ENCODE results near the gene NHLRC2.

NHLRC2 gene

GRCh38 chr10:113911839-113912238 lies 57.4 kb downstream of the NHLRC2 start:
- no peak for DNase-seq (ENCODE audit: low spot score)

DNA sequence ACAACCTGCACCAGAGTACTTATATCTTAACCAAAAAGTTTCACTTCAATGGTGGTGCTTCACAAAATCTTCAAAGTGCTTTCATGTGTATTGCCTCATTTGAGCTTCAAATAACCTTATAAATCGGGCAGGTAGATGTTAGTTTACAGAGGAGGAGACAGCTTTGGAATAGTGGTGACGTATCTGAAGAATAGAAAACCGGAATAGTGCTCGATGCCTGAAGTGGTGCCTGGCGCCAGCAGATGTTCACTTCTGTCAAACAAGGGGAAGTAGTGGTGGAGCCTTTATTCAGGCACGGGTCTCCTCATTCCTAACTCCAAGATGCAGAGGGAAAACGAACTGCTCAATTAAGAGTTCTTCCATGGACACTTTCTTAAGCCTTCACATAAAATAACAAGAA lies 58.1 kb downstream of the NHLRC2 start:
- no peak for DNase-seq (ENCODE audit: low spot score)

- no peak for DNase-seq (ENCODE audit: low spot score)
Observed at GRCh38 chr10:113914956-113915355, 60.5 kb downstream of the NHLRC2 start.

DNA sequence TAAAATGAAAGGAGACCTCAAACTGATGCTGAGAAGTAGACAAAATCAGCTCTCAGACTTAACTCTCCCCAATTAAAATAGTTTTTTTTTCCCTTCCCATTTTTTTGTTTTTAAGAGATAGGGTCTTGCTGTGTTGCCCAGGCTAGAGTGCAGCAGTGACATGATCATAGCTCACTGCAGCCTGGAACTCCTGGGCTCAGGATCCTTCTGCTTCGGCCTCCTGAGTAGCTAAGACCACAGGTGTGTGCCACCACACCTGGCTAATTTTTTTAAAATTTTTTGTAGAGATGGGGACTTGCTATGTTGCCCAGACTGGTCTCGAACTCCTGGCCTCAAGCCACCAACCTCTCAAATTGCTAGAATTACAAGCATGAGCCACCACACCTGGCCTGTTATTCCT lies 61.1 kb downstream of the NHLRC2 start:
- no peak for DNase-seq (ENCODE audit: low spot score)

GRCh38 chr10:113916053-113916452 lies 61.6 kb downstream of the NHLRC2 start:
- DNase-seq (ENCODE audit: low spot score): no peak

GRCh38 chr10:113917636-113918035 lies 63.2 kb downstream of the NHLRC2 start:
- DNase-seq (ENCODE audit: low spot score): no peak

- no peak for DNase-seq (ENCODE audit: low spot score)
Observed at GRCh38 chr10:113920114-113920513, 65.7 kb downstream of the NHLRC2 start.

GRCh38 chr10:113920875-113921274 lies 66.4 kb downstream of the NHLRC2 start:
- DNase-seq (ENCODE audit: low spot score): no peak

DNA sequence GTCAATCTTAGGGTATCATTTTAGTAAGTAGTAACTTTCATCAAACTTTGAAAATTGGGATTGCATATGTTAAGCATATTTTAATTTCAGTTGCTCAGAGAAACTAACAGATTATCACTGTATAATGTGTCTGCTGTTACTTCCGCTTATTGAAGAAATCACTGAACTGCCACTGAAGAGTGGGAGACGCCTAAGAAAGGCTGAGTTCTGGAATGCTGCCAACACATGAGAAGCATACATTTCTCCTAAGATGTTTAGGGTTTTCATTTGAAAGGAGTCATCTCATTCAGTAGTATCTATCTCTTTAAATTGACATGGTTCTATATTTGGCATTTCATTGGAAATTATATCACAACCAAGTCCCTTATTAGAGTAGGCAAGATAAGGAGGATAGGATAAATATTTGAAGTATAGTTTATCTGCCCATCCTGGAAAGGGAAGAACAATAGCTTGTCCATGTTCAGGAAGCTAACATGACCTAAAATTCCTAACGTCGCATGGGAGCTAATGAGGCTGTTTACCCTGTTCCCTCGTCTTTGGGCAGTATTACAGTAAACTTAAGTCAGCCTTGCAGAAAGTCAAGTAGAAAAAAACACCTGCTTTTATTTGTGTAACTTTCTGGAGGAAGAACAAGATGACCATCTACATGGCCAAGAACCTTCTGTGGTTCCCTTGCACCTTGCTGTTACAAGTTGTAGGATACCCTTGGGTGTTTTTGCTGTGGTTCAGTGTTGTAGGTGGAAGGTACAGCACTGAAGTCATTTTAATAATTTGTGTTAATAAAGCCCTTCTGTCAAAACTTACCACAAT lies 67.3 kb downstream of the NHLRC2 start:
- DNase-seq (ENCODE audit: low spot score): no peak

GRCh38 chr10:113922787-113923570 lies 68.5 kb downstream of the NHLRC2 start:
- no peak for DNase-seq (ENCODE audit: low spot score)

DNA sequence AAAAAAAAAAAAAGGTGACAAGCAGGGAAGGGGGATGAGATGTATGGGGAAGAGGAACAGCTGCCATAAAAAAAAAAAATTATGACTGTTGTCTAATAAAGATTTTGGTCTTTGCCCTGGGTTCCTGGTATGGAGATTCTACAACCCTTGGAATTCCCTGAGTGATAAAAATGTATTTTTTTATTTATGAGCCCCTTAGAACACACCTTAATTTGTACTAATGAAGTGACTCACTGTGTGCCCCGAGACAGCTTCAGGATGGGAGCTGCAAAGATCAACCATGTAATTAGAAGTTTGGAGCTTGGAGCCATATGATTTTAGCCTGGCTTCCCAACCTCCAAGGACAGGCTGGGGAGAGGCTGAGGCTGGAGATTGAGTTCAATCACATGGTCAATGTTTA lies 69.7 kb downstream of the NHLRC2 start:
- no peak for DNase-seq (ENCODE audit: low spot score)

DNA sequence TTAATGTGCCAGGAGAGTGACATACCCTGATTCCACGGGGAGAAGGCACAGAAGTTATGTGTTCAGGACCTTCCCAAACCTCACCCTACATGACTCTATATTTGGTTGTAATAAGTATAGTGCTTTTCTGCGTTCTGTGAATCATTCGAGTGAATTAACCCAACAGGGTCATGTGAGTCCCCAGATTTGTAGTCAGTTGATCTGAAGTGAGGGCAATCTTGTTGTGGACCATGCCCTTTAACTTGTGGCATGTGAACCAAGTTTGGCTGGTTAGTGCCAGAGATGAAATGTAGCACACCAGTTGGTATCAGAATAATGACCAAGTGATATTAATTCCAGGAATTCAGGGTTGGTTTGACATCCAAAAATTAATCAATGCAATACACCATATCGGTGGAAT lies 70.2 kb downstream of the NHLRC2 start:
- DNase-seq (ENCODE audit: low spot score): no peak

DNA sequence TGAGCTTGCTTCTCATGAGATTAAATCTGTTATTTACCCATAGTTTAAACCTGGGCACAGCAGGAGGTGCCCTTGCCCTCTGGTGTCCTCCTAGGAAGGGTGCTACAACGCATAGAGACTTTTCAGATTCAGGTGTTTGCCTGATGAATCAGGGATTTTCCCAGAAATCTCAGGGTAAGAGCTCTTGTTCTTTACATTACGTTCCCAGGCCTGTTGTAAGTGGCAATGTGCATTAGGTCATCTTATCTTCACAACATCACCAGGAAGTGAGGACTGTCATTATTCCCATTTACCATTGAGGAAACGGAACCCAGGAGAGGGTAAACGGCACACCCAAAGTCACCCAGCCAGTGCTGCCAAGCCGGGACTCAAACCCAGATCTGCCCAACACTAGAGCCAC lies 73.0 kb downstream of the NHLRC2 start:
- no peak for DNase-seq (ENCODE audit: low spot score)

- no peak for DNase-seq (ENCODE audit: low spot score)
Observed at GRCh38 chr10:113928830-113929229, 74.4 kb downstream of the NHLRC2 start.

DNA sequence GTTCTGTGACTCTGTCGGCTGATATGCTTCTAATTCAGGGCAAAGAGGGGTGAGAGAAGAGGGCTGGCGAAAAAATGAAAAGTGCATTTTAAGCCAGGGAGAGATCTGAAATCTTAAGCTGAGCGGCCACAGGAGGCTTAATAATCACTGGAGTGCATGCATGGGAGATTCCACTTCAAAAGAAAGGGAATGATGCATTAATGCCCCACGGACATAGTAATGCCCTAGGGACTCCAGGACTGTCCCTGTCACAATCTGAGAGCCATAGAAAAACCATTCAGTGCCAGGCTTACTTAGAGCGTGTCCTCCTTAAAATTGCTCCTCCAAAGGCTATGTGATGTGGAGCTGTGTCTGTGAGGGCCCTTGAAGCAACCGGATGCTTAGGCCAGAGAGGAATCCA lies 75.1 kb downstream of the NHLRC2 start:
- no peak for DNase-seq (ENCODE audit: low spot score)

DNA sequence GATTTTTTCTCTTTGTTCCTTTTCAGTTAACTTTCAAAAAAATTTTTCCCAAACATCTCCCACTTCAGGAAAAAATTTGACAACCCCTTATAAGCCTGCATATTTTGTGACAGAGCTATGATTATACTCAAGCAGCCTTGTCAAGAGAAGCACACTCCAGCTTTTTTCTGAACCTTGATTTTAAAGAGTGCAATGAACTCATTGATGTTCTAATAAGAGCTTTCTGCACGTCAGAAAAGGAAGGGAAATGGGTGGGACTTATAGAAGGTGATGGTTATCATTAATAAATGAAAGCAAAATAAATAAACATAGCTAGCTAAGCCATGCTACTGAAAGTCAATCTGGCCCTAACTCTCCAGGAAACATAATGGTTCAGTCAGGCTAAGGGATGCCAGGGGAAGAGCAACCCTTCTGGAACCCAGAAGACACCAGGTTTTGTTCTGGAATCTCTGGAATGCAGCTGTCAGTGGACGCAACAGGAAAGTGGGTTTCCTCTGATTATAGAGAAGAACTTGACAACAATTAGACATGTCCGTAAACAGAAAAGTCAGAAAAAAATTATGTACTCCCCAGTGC lies 76.1 kb downstream of the NHLRC2 start:
- no peak for DNase-seq (ENCODE audit: low spot score)

DNA sequence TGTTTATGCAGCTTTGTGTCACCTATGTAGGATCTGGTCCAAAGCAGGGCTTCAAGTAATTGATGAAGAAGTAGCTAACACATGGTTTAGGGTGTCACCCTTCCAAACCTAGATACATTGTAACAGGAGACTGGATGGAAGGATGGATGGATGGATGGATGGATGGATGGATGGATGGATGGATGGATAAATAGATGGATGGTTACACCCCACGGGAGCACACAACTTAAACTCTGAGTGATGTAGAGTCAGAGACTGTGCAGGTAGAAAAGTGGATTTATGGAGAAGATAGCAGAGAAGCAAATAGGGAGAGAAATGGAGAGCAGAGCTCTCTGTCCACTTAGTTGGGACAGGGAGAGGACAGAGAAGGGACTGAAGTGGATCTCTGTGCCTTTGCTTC lies 78.4 kb downstream of the NHLRC2 start:
- no peak for DNase-seq (ENCODE audit: low spot score)

DNA sequence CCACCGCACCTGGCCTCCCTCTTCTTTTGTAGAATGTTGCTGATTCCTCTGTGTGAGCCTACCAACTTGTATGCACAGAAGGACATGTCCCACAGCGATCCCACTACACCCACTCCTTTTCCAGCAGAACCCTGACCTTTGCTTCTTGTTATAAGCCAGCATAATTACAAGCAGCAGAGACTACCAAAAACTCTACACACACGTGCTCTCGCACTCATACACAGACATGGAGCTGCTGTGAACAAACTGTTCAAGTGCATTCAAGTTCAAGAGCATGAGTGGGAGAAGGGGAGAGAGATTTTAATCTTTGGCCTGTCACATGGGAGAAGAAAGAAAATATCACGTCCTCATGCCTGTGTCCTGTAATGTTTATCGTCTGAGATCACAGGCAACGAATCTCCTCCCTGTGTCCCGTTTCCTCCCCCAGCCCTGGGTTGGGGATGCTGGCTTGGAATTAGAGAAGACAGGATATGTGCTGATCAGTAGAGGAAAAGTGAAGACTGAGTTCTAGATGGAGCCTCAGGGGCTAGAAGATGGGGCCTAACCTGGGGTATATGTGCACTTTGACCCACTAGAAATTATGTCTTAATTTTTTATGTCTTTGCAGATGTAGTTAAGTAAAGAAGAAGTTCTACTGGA lies 79.6 kb downstream of the NHLRC2 start:
- DNase-seq (ENCODE audit: low spot score): no peak

GRCh38 chr10:113937258-113937657 lies 82.8 kb downstream of the NHLRC2 start:
- no peak for DNase-seq (ENCODE audit: low spot score)

GRCh38 chr10:113937756-113938155 lies 83.3 kb downstream of the NHLRC2 start:
- no peak for DNase-seq (ENCODE audit: low spot score)

GRCh38 chr10:113939212-113939860 lies 84.9 kb downstream of the NHLRC2 start:
- no peak for DNase-seq (ENCODE audit: low spot score)

DNA sequence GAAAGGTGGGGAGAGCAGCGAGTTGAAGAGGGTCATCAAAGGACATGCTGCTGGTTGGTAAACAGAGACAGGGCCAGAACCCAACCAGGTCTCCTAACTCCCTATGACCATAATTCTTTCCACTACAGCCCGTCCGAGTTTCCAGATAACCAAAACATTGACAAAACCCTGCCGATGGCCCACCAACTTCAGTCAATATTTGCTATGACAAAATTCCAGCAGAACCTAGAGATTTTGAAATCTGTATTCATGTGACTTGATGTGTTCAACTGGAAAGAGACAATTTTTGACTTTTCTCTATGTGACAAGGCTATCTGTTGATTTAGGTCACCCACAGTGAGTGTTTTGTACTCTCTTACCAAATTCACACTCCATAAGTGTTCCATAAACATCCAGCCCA lies 86.7 kb downstream of the NHLRC2 start:
- no peak for DNase-seq (ENCODE audit: low spot score)
